ENCODE data around the gene TTLL4.

DNA sequence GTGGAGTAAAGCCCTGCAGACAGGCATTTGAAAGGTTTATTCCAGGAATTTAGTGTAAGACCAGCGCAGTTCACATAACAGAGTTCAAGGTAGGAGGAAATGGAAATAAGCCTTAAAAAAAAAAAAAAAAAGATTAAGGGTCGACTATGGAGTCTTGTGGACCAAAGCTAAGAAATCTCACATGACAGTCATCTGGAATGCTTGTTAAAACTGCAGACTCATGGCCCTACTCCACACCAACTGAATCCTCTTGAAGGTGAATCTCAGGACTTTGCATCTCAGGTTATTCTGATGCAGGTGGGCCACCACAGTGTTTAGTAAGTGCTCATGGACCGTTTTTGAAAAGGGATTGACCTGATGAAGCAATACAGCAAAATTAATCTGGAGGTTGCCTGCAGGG lies 8.8 kb downstream of the TTLL4 start:
- TF ChIP-seq, protein P1, sequence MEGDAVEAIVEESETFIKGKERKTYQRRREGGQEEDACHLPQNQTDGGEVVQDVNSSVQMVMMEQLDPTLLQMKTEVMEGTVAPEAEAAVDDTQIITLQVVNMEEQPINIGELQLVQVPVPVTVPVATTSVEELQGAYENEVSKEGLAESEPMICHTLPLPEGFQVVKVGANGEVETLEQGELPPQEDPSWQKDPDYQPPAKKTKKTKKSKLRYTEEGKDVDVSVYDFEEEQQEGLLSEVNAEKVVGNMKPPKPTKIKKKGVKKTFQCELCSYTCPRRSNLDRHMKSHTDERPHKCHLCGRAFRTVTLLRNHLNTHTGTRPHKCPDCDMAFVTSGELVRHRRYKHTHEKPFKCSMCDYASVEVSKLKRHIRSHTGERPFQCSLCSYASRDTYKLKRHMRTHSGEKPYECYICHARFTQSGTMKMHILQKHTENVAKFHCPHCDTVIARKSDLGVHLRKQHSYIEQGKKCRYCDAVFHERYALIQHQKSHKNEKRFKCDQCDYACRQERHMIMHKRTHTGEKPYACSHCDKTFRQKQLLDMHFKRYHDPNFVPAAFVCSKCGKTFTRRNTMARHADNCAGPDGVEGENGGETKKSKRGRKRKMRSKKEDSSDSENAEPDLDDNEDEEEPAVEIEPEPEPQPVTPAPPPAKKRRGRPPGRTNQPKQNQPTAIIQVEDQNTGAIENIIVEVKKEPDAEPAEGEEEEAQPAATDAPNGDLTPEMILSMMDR (IDR thresholded peaks at IDR 0.05): no peak
- no peak for TF ChIP-seq POLR2A (IDR thresholded peaks at IDR 0.05)
